WTC11 (cell line): Measurements from ENCODE around the gene CELSR1. TPM values are rescaled to one million over a fixed set of nuclear protein-coding genes. Genes with fewer than 3 reads are reported as not detected.

Source experiments
- ATAC-seq: fragments of 200-7000 bp; cut with Tn5 transposase; 2 replicates; pipeline ENCODE4 v1.10.0; 2021; ENCODE audit warnings: mild to moderate bottlenecking, moderate library complexity
- CTCF ChIA-PET: fragments of 300-600 bp; sonication (Branson Sonifier 250); formaldehyde crosslinking; loops from one replicate; lab custom pipeline; 2021; ENCODE audit warnings: antibody characterized with exemption; lab: Charles Lee
- POLR2A ChIA-PET: fragments of 350-600 bp; sonication (Branson Sonifier 250); formaldehyde crosslinking; loops from one replicate; lab custom pipeline; 2021; ENCODE audit warnings: antibody characterized with exemption; lab: Charles Lee
- DNase-seq: peaks from one replicate; pipeline ENCODE4 v3.0.0; 2021; ENCODE audit warnings: low spot score
- H3K27ac Mint-ChIP-seq: 2 replicates; pipeline ENCODE4 v1.8.0; 2021; ENCODE audit warnings: mixed read lengths
- H3K27me3 Mint-ChIP-seq: 2 replicates; pipeline ENCODE4 v1.8.0; 2021; ENCODE audit warnings: low read depth, mild to moderate bottlenecking, moderate library complexity, mixed read lengths
- H3K36me3 Mint-ChIP-seq: 2 replicates; pipeline ENCODE4 v1.8.0; 2021; ENCODE audit warnings: mixed read lengths
- H3K4me1 Mint-ChIP-seq: 2 replicates; pipeline ENCODE4 v1.8.0; 2022; ENCODE audit warnings: mixed read lengths
- H3K4me3 Mint-ChIP-seq: 2 replicates; pipeline ENCODE4 v1.8.0; 2021; ENCODE audit warnings: mild to moderate bottlenecking, moderate library complexity, mixed read lengths
- H3K9me3 Mint-ChIP-seq: 2 replicates; pipeline ENCODE4 v1.8.0; 2021; ENCODE audit warnings: mixed read lengths
- ESRRA ChIP-seq: sonication (generic); formaldehyde crosslinking; IDR thresholded peaks from 2 replicates; pipeline ENCODE4 v1.8.1; 2022; ENCODE audit warnings: mild to moderate bottlenecking, missing genetic modification reagents, borderline replicate concordance
- ETV6 ChIP-seq: sonication (generic); formaldehyde crosslinking; IDR thresholded peaks from 2 replicates; pipeline ENCODE4 v1.8.1; 2022; ENCODE audit warnings: mild to moderate bottlenecking, missing genetic modification reagents
- FOXP1 ChIP-seq: sonication (generic); formaldehyde crosslinking; IDR thresholded peaks from 2 replicates; pipeline ENCODE4 v1.8.0; 2022; ENCODE audit warnings: missing genetic modification reagents, mild to moderate bottlenecking, moderate library complexity, borderline replicate concordance
- GABPB1 ChIP-seq: sonication (generic); formaldehyde crosslinking; IDR thresholded peaks from 2 replicates; pipeline ENCODE4 v1.8.1; 2023; ENCODE audit warnings: mild to moderate bottlenecking, missing genetic modification reagents
- JUN ChIP-seq: sonication (generic); formaldehyde crosslinking; IDR thresholded peaks from 2 replicates; pipeline ENCODE4 v1.8.0; 2023; ENCODE audit warnings: mild to moderate bottlenecking, missing genetic modification reagents
- NFATC4 ChIP-seq: fragments of 250-450 bp; sonication (Bioruptor Pico); IDR thresholded peaks from 2 replicates; pipeline ENCODE4 v1.9.0; 2021; ENCODE audit warnings: mild to moderate bottlenecking
- RELA ChIP-seq: sonication (generic); formaldehyde crosslinking; IDR thresholded peaks from 2 replicates; pipeline ENCODE4 v1.8.1; 2022; ENCODE audit warnings: missing genetic modification reagents, mild to moderate bottlenecking, borderline replicate concordance
- SMAD3 ChIP-seq: sonication (generic); formaldehyde crosslinking; IDR thresholded peaks from 2 replicates; pipeline ENCODE4 v1.8.0; 2022; ENCODE audit warnings: missing genetic modification reagents, mild to moderate bottlenecking, borderline replicate concordance
- SP1 ChIP-seq: sonication (generic); formaldehyde crosslinking; conservative IDR thresholded peaks from 2 replicates; pipeline ENCODE4 v1.8.1; 2022; ENCODE audit warnings: missing genetic modification reagents
- ZNF317 ChIP-seq: sonication (generic); formaldehyde crosslinking; IDR thresholded peaks from 2 replicates; pipeline ENCODE4 v1.8.1; 2023; ENCODE audit warnings: low read depth, mild to moderate bottlenecking, moderate library complexity, missing genetic modification reagents, borderline replicate concordance
- ZNF396 ChIP-seq: fragments of 250-450 bp; sonication (Bioruptor Pico); IDR thresholded peaks from 2 replicates; pipeline ENCODE4 v1.8.0; 2021; ENCODE audit warnings: mild to moderate bottlenecking, moderate library complexity, borderline replicate concordance
- total RNA-seq: library from RNA; stranded (reverse); gene quantifications from 3 replicates; pipeline ENCODE4 v1.2.3, GENCODE V29; 2021
- TF ChIP-seq, protein P1 (sequence below): fragments of 250-450 bp; sonication (Bioruptor Pico); IDR thresholded peaks from 2 replicates; pipeline ENCODE4 v1.9.0; 2021; ENCODE audit warnings: mild to moderate bottlenecking
- TF ChIP-seq, protein P2 (sequence below): sonication (generic); formaldehyde crosslinking; IDR thresholded peaks from 2 replicates; pipeline ENCODE4 v1.8.1; 2022; ENCODE audit warnings: mild to moderate bottlenecking, moderate library complexity, missing genetic modification reagents
- TF ChIP-seq, protein P3 (sequence below): sonication (generic); formaldehyde crosslinking; IDR thresholded peaks from 2 replicates; pipeline ENCODE4 v1.8.0; 2022; ENCODE audit warnings: mild to moderate bottlenecking, missing genetic modification reagents

Gene CELSR1
- total RNA-seq, 1 experiment from 2014 or later, result 16.8 TPM

DNA sequence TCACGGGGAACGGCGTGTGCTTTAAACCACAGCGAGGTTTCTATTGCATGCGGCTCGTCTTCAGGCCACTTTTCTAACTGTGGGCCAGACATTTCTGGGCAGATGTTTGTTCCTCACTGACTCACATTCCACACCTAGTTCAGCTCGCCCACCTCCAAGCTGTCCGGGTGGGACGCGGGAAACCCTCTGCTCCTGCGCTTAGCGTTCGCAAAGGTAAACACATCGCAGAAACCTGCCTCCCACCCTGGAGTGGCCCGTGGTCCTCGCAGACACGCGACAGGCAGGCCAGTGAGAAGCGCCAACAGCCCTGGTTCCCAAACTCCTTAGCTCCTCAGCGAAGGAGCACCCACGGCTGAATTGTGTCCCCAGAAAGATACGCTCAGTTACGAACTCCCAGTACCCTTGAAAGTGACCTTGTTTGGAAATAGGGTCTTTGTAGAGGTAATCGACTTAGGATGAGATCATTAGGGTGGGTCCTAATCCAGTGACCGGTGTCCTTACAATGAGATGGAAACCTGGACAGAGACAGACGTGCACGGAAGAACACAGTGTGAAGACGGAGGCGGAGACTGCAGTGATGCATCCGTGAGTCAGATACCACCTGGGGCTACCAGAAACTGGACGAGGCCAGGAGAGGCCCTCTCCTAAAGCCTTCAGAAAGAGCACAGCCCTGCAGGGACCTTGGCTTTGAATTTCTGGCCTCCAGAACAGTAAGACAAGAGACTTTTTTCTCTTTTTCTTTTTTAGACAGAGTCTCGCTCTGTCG lies 82.7 kb downstream of the CELSR1 start:
- Mint-ChIP-seq H3K4me3 (no peak overlapping the region), H3K27me3 (no peaks in the 10 kb centered on the region), H3K27ac (peak overlapping the region; percentile 66; the same call in 1 of the 2 replicates), H3K36me3 (no peaks in the 10 kb centered on the region), H3K4me1 (no peaks in the 10 kb centered on the region), H3K9me3 (no peaks in the 10 kb centered on the region)
- DNase-seq (no peak), ATAC-seq (no peak)
- ChIA-PET CTCF (interaction anchor here (1.2 kb wide), 1 partner anchor 87 kb away, joined by 4 read pairs; no protein-coding TSS in a partner anchor), POLR2A (no interaction called here)
- TF ChIP-seq JUN (CRISPR knock-in tag), result no peak
- TF ChIP-seq ZNF396 (CRISPR knock-in tag), result no peak
- TF ChIP-seq, protein P1, sequence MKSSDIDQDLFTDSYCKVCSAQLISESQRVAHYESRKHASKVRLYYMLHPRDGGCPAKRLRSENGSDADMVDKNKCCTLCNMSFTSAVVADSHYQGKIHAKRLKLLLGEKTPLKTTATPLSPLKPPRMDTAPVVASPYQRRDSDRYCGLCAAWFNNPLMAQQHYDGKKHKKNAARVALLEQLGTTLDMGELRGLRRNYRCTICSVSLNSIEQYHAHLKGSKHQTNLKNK, result no peak
- TF ChIP-seq, protein P2, sequence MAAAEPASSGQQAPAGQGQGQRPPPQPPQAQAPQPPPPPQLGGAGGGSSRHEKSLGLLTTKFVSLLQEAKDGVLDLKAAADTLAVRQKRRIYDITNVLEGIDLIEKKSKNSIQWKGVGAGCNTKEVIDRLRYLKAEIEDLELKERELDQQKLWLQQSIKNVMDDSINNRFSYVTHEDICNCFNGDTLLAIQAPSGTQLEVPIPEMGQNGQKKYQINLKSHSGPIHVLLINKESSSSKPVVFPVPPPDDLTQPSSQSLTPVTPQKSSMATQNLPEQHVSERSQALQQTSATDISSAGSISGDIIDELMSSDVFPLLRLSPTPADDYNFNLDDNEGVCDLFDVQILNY (CRISPR knock-in tag), result no peak
- no peak for TF ChIP-seq ESRRA
- TF ChIP-seq SMAD3 (CRISPR knock-in tag), result no peak
- no peak for TF ChIP-seq RELA (CRISPR knock-in tag)

DNA sequence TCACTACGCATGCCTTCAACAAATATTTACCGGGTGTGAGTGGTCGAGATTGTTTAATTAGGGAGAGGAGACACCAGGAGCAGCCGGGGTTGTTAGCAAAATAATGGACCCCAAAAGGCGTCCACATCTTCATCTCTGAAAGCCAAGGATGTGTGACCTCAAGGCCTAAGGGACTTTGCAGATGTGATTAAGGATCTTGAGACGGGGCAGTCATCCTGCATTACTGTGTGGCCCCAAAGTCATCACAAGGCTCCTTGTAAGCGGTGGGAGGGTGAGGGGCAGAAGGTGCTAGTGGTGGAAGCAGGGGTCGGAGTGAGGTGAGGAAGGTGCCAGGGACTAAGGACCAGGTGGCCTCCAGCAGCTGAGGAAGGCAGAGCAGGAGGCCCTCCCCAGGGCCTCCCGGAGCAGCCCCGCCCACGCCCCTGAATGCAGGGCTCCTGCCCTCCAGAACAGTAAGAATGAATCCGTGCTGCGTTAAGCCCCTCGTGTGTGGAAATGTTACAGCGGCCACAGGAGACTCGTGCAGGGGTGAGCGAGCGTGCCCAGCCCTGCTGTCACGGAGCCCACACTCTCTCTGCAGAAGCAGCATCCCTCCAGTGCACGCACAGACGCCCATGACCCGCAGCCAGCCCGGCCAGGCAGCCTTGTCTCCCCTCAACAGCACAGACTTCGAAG lies 83.5 kb downstream of the CELSR1 start:
- H3K36me3 Mint-ChIP-seq, result no peaks in the 10 kb centered on the region
- TF ChIP-seq NFATC4, result no peak
- TF ChIP-seq SP1, result no peak
- no peak for TF ChIP-seq FOXP1 (CRISPR knock-in tag)
- TF ChIP-seq ETV6, result no peak
- TF ChIP-seq, protein P3, sequence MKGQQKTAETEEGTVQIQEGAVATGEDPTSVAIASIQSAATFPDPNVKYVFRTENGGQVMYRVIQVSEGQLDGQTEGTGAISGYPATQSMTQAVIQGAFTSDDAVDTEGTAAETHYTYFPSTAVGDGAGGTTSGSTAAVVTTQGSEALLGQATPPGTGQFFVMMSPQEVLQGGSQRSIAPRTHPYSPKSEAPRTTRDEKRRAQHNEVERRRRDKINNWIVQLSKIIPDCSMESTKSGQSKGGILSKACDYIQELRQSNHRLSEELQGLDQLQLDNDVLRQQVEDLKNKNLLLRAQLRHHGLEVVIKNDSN (CRISPR knock-in tag), result no peak
- TF ChIP-seq, all 79 proteins: peak for 0
- no peak overlapping the region; the same call in 1 of the 2 replicates for H3K27ac Mint-ChIP-seq
- POLR2A ChIA-PET, result no interaction called here
- DNase-seq (no peak), ATAC-seq (no peak)
- H3K27me3 Mint-ChIP-seq, result no peaks in the 10 kb centered on the region
- H3K9me3 Mint-ChIP-seq, result no peaks in the 10 kb centered on the region
- CTCF ChIA-PET, result interaction anchor here (1.2 kb wide), 1 partner anchor 86 kb away, joined by 4 read pairs; no protein-coding TSS in a partner anchor
- no peaks in the 10 kb centered on the region for H3K4me1 Mint-ChIP-seq
- no peak overlapping the region for H3K4me3 Mint-ChIP-seq

DNA sequence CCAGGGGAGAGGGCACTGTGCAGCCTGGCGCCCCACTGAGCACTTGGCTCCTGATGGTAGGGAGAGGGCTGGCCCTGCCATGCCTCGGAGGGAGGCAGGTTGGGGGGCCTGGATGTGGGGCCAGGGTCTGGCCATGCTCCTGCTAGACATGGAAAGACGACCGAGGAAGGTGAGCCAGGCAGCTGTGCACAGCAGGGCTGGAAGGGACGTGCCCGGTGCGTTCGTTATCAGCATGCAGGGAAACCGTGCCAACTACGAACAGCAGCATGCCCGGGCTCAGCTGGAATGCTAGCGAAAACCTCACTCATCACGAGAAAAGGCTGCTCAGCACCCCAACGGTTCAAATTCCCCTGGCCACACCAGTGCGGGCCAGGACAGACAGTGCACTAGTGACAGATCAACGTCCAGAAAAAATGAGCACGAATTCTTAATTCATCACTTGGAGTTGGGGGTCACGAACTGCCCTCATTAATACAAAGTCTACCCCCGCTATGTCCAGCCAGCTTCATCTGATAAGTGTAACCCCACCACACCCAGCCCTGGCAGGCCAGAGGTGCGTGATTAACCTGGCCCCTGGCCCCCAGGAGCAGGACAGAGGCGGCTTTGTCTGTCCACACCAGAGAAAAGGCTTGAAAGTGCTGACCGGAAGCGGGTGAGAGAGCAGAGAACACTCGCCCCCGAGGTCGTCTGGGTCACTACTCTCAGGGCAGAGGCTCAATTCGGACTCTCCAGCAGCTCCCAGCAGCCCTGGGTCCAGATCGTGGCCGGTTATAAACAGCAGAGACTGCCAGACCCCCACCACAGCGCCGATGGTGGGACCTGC lies 84.2 kb downstream of the CELSR1 start:
- Mint-ChIP-seq H3K36me3 (no peaks in the 10 kb centered on the region), H3K9me3 (no peaks in the 10 kb centered on the region), H3K27ac (no peak overlapping the region; the same call in 1 of the 2 replicates), H3K27me3 (no peaks in the 10 kb centered on the region), H3K4me3 (no peak overlapping the region), H3K4me1 (no peaks in the 10 kb centered on the region)
- ATAC-seq, result no peak
- DNase-seq, result no peak
- TF ChIP-seq GABPB1 (CRISPR knock-in tag) (peak; percentile 45; the same call in 1 of the 2 replicates), ZNF317 (no peak)
- POLR2A ChIA-PET, result no interaction called here
- CTCF ChIA-PET, result no interaction called here
